Omental fat pad (tissue), 4 donors: Measurements from ENCODE around the gene NECAP2. TPM values are rescaled to one million over a fixed set of nuclear protein-coding genes. Genes with fewer than 3 reads are reported as not detected.
"Not testable (repeated sequence)": the region's sequence is repeated elsewhere in the genome, so short reads cannot be mapped to it uniquely, and the experiment has no call there.

Experiments
- ATAC-seq: fragments of 150-250 bp; one replicate; pipeline ENCODE4 v1.9.1; 2016; ENCODE audit warnings: mild to moderate bottlenecking, moderate library complexity; ENCODE audit not compliant: low FRiP score
- DNase-seq: peaks from one replicate; pipeline ENCODE4 v3.0.0-alpha.2; 2019; ENCODE audit warnings: low spot score
- CTCF ChIP-seq, 3 donors: fragments of 450-650 bp; IDR thresholded peaks; one replicate each; pipeline ENCODE4 v1.5.1; 2016 to 2017; ENCODE audit warnings: antibody characterized with exemption in 3 of 3, mild to moderate bottlenecking in 3 of 3, moderate library complexity in 2 of 3
- total RNA-seq, 4 donors: library from RNA; depleted of rRNA; stranded (reverse); fragments of >200 nt; gene quantifications; one replicate each; pipeline ENCODE4 v1.1.0, GENCODE V29; 2016

The NECAP2 gene
- total RNA-seq, 4 donors from 2014 or later = 46.9 to 89.5 (median 60.4) TPM

GRCh38 chr1:16446116-16446515, 5.6 kb downstream of the NECAP2 start:
- ATAC-seq (no peak), DNase-seq (no peak)
- TF ChIP-seq CTCF (IDR thresholded peaks at IDR 0.05) = no peak

- no peak for TF ChIP-seq CTCF (IDR thresholded peaks at IDR 0.05)
- ATAC-seq (no peak), DNase-seq (no peak)
These were observed 7.1 kb downstream of the NECAP2 start for GRCh38 chr1:16447641-16448040.

- ATAC-seq (no peak), DNase-seq (no peak)
- TF ChIP-seq CTCF (IDR thresholded peaks at IDR 0.05) = no peak
These were observed 8.5 kb downstream of the NECAP2 start for GRCh38 chr1:16449065-16449464.

- no peak for TF ChIP-seq CTCF (IDR thresholded peaks at IDR 0.05)
- ATAC-seq (no peak), DNase-seq (no peak)
These were observed 9.1 kb downstream of the NECAP2 start for GRCh38 chr1:16449666-16450065.

- TF ChIP-seq CTCF (IDR thresholded peaks at IDR 0.05) = no peak
- no peak for ATAC-seq
- no peak for DNase-seq
These were observed 10.4 kb downstream of the NECAP2 start for GRCh38 chr1:16450863-16451481.

GRCh38 chr1:16451841-16452528, 11.5 kb downstream of the NECAP2 start:
- DNase-seq = no peak
- no peak for TF ChIP-seq CTCF (IDR thresholded peaks at IDR 0.05)
- ATAC-seq = no peak

- ATAC-seq, DNase-seq: not testable (repeated sequence)
These were observed 14.4 kb downstream of the NECAP2 start for GRCh38 chr1:16454909-16455308.

GRCh38 chr1:16456151-16456550, 15.6 kb downstream of the NECAP2 start:
- DNase-seq, ATAC-seq: not testable (repeated sequence)
